Common myeloid progenitor, CD34-positive (primary cell): Measurements from ENCODE around the gene SPPL2A.

Experiments
- CTCF ChIA-PET: fragments of 350-600 bp; sonication (Branson Sonifier 250); formaldehyde crosslinking; loops from one replicate; lab custom pipeline; 2021; ENCODE audit warnings: antibody characterized with exemption; lab: Charles Lee
- POLR2A ChIA-PET: fragments of 350-600 bp; sonication (Branson Sonifier 250); formaldehyde crosslinking; loops from one replicate; lab custom pipeline; 2021; ENCODE audit warnings: antibody characterized with exemption; lab: Charles Lee
- DNase-seq, 3 donors: peaks; one replicate each; pipeline versions ENCODE4 v3.0.0 to v3.0.0-alpha.2; 2013
- H3K27ac ChIP-seq, 2 experiments: 1 replicate in 1 of 2; 2 replicates in 1 of 2; pipeline ENCODE4 v1.7.0; 2013; ENCODE audit warnings: inconsistent platforms in 2 of 2, low read length in 2 of 2, mild to moderate bottlenecking in 2 of 2, low read depth in 1 of 2, moderate library complexity in 1 of 2; ENCODE audit not compliant: severe bottlenecking in 2 of 2, insufficient read depth in 1 of 2, poor library complexity in 1 of 2
- H3K27me3 ChIP-seq, 5 experiments: replicated peaks in 2 of 5; 1 replicate in 3 of 5; 2 replicates in 2 of 5; pipeline versions ENCODE4 v1.6.1 to v1.7.0; 2013; ENCODE audit warnings: low read length in 4 of 5, mild to moderate bottlenecking in 2 of 5, moderate library complexity in 2 of 5, inconsistent platforms in 1 of 5; ENCODE audit not compliant: insufficient read depth in 5 of 5, control insufficient read depth in 4 of 5
- H3K36me3 ChIP-seq, 4 experiments: 1 replicate in 2 of 4; 2 replicates in 2 of 4; pipeline versions ENCODE4 v1.6.1 to v1.7.0; 2013; ENCODE audit warnings: low read length in 3 of 4, control low read depth in 1 of 4, mild to moderate bottlenecking in 1 of 4; ENCODE audit not compliant: control insufficient read depth in 4 of 4, insufficient read depth in 4 of 4
- H3K4me1 ChIP-seq, 4 experiments: 1 replicate in 3 of 4; 2 replicates in 1 of 4; pipeline versions ENCODE4 v1.6.1 to v1.7.1; 2013; ENCODE audit warnings: low read length in 3 of 4, mild to moderate bottlenecking in 3 of 4, control low read depth in 1 of 4, inconsistent platforms in 1 of 4, moderate library complexity in 1 of 4; ENCODE audit not compliant: control insufficient read depth in 4 of 4, insufficient read depth in 4 of 4; ENCODE audit errors: control extremely low read depth in 1 of 4
- H3K4me3 ChIP-seq, 7 experiments: 1 replicate in 4 of 7; 2 replicates in 3 of 7; pipeline versions ENCODE4 v1.5.1 to v1.7.0; 2013; ENCODE audit warnings: mild to moderate bottlenecking in 7 of 7, low read length in 6 of 7, moderate library complexity in 6 of 7, inconsistent platforms in 2 of 7, low read depth in 2 of 7, control low read depth in 1 of 7; ENCODE audit not compliant: insufficient read depth in 4 of 7, control insufficient read depth in 1 of 7; ENCODE audit errors: extremely low read depth in 1 of 7
- H3K9me3 ChIP-seq, 5 experiments: 1 replicate in 4 of 5; 2 replicates in 1 of 5; pipeline versions ENCODE4 v1.6.1 to v1.7.1; 2013; ENCODE audit warnings: low read length in 4 of 5, mild to moderate bottlenecking in 2 of 5, inconsistent platforms in 1 of 5, low read depth in 1 of 5, moderate library complexity in 1 of 5; ENCODE audit not compliant: control insufficient read depth in 4 of 5, insufficient read depth in 2 of 5; ENCODE audit errors: control extremely low read depth in 1 of 5
- WGBS: methylation state at CpG from one replicate; pipeline ENCODE4 v1.1.5; 2013; ENCODE audit not compliant: insufficient coverage; 5-methylcytosine and 5-hydroxymethylcytosine counted together

SPPL2A gene

GRCh38 chr15:50676799-50677483, 88.6 kb downstream of the SPPL2A start:
- H3K4me1 ChIP-seq: no peaks in the 10 kb centered on the region
- H3K9me3 ChIP-seq: no peaks in the 10 kb centered on the region
- POLR2A ChIA-PET: no interaction called here
- H3K4me3 ChIP-seq: no peak overlapping the region
- DNase-seq: no peak
- H3K27ac ChIP-seq: peak overlapping the region in 1 of 2 experiments; percentile 34
- H3K27me3 ChIP-seq: no peaks in the 10 kb centered on the region
- H3K36me3 ChIP-seq: peaks cover 0 to 24% (median 5%) of the 10 kb centered on the region in 4 experiments
- CTCF ChIA-PET: interaction anchor here (0.9 to 2.5 kb wide), 10 partner anchors 9 to 239 kb away, joined by 3 to 9 read pairs (median 4); partner anchors contain the start of gene TRPM7
- WGBS: no CpG with 5 or more reads among the region's 6 CpGs

DNA sequence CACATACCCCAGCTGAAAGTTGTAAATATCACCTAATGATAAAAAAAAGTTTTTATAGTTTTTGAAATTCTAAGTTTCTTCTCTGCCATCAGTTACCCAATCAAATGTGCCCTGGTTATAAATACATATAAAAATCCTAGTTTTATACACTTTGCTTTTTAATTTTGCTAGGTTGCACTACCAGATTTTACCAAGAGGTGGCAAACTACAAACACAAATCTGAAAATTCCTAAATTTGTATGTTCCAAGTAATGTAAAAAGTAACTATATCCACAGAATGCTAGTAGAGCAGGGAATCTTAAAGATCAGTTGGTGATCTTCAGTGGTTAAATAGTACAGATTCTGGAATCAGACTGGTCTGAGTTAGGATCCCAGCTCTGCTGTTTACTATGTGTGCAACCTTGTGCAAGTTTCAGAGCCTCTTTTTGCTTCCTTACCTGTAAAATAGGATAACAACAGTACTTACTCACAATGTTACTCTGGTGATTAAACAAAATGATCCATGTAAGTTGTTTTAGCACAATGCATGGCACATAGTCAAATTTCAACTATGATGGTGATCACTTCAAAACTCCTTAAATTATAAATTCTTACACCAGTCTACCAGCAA, 89.9 kb downstream of the SPPL2A start:
- H3K4me1 ChIP-seq: no peaks in the 10 kb centered on the region
- H3K36me3 ChIP-seq: peaks cover 0 to 24% (median 4%) of the 10 kb centered on the region in 4 experiments
- no peak overlapping the region for H3K4me3 ChIP-seq
- H3K27ac ChIP-seq: no peak overlapping the region
- no peaks in the 10 kb centered on the region for H3K9me3 ChIP-seq
- ChIA-PET CTCF (interaction anchor here (0.6 to 2.5 kb wide), 13 partner anchors 8 to 240 kb away, joined by 3 to 9 read pairs (median 4); partner anchors contain the start of gene TRPM7), POLR2A (no interaction called here)
- peak; percentile 51 to 67 (median 58) for DNase-seq
- no peaks in the 10 kb centered on the region for H3K27me3 ChIP-seq

- 100% methylated on average over 1 of the region's 2 CpGs for WGBS
- ChIA-PET POLR2A (no interaction called here), CTCF (no interaction called here)
- Histone ChIP-seq H3K36me3 (peaks cover 0 to 15% (median 7%) of the 10 kb centered on the region in 4 experiments), H3K27ac (peak overlapping the region in 1 of 2 experiments; percentile 34), H3K4me1 (no peaks in the 10 kb centered on the region), H3K9me3 (no peaks in the 10 kb centered on the region), H3K27me3 (no peaks in the 10 kb centered on the region), H3K4me3 (no peak overlapping the region)
- no peak for DNase-seq
These were observed 95.4 kb downstream of the SPPL2A start for GRCh38 chr15:50670115-50670514.

GRCh38 chr15:50669611-50670010, 95.9 kb downstream of the SPPL2A start:
- no peak overlapping the region for H3K4me3 ChIP-seq
- no peaks in the 10 kb centered on the region for H3K9me3 ChIP-seq
- CTCF ChIA-PET: no interaction called here
- peaks cover 1 to 15% (median 7%) of the 10 kb centered on the region in 4 experiments for H3K36me3 ChIP-seq
- WGBS: no CpG with 5 or more reads among the region's 1 CpG
- no peak for DNase-seq
- POLR2A ChIA-PET: no interaction called here
- no peaks in the 10 kb centered on the region for H3K4me1 ChIP-seq
- peak overlapping the region in 1 of 2 experiments; percentile 34 for H3K27ac ChIP-seq
- H3K27me3 ChIP-seq: no peaks in the 10 kb centered on the region

DNA sequence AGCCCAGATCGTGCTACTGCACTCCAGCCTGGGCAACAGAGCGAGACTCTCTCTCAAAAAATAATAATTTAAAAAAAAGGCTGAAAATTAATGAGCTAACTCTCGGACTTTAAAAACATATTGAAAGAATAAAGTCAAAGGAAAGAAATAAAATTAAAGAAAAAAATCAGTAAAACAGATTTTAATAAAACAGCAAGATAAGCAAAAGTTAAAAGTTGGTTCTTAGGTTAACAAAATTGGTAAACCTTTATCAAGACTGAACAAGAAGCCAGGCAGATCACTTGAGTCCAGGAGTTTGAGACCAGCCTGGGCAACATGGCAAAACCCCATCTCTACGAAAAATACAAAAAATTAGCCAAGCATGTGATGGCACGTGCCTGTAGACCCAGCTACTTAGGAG, 99.6 kb downstream of the SPPL2A start:
- H3K4me3 ChIP-seq: no peak overlapping the region
- H3K36me3 ChIP-seq: peaks cover 7 to 23% (median 10%) of the 10 kb centered on the region in 4 experiments
- POLR2A ChIA-PET: no interaction called here
- CTCF ChIA-PET: no interaction called here
- H3K9me3 ChIP-seq: no peaks in the 10 kb centered on the region
- H3K4me1 ChIP-seq: no peaks in the 10 kb centered on the region
- H3K27me3 ChIP-seq: no peaks in the 10 kb centered on the region
- no peak for DNase-seq
- no peak overlapping the region for H3K27ac ChIP-seq
- WGBS: 94% methylated on average over 2 of the region's 5 CpGs

GRCh38 chr15:50655555-50655954, 110.0 kb downstream of the SPPL2A start:
- Histone ChIP-seq H3K4me1 (no peaks in the 10 kb centered on the region), H3K36me3 (peaks cover 24 to 51% (median 37%) of the 10 kb centered on the region in 4 experiments), H3K27ac (no peak overlapping the region), H3K9me3 (no peaks in the 10 kb centered on the region), H3K4me3 (no peak overlapping the region), H3K27me3 (no peaks in the 10 kb centered on the region)
- WGBS: 100% methylated on average over 2 of the region's 4 CpGs
- ChIA-PET POLR2A (no interaction called here), CTCF (interaction anchor here (1.2 kb wide), 1 partner anchor 13 kb away, joined by 3 read pairs; no protein-coding TSS in a partner anchor)
- no peak for DNase-seq
